Transverse colon (tissue), 4 donors: ENCODE measurements around the gene DGKH. TPM values are rescaled to one million over a fixed set of nuclear protein-coding genes. Genes with fewer than 3 reads are reported as not detected.

Source experiments
- DNase-seq: peaks from one replicate; pipeline ENCODE4 v3.0.0-alpha.2; 2019
- H3K27ac ChIP-seq, 4 donors: fragments of 200-600 bp; sonication (generic); 2 replicates each; pipeline ENCODE4 v1.5.1; 2016 to 2018; ENCODE audit warnings: inconsistent platforms in 4 of 4
- H3K27me3 ChIP-seq: fragments of 200-600 bp; sonication (generic); 2 replicates; pipeline ENCODE4 v1.5.1; 2017; ENCODE audit warnings: inconsistent platforms
- H3K36me3 ChIP-seq, 4 donors: fragments of 200-600 bp; sonication (generic); 2 replicates each; pipeline ENCODE4 v1.5.1; 2017 to 2019; ENCODE audit warnings: inconsistent platforms in 4 of 4
- H3K4me1 ChIP-seq, 4 donors: fragments of 200-600 bp; sonication (generic); 2 replicates each; pipeline ENCODE4 v1.5.1; 2017 to 2020; ENCODE audit warnings: inconsistent platforms in 4 of 4
- H3K4me3 ChIP-seq, 4 donors: fragments of 200-600 bp; sonication (generic); 1 replicate in 1 of 4; 2 replicates in 3 of 4; pipeline versions ENCODE4 v1.5.1 to v1.6.1; 2017 to 2019; ENCODE audit warnings: inconsistent platforms in 4 of 4
- H3K9me3 ChIP-seq, 2 donors: fragments of 200-600 bp; sonication (generic); 2 replicates each; pipeline ENCODE4 v1.5.1; 2017 to 2019; ENCODE audit warnings: inconsistent platforms in 2 of 2
- CTCF ChIP-seq, 5 experiments: fragments of 200-600 bp in 3 of 5; fragments of 450-650 bp in 2 of 5; sonication (generic) in 3 of 5; IDR thresholded peaks; 1 replicate in 2 of 5; 2 replicates in 3 of 5; pipeline ENCODE4 v1.5.1; 2016 to 2017; ENCODE audit warnings: antibody characterized with exemption in 5 of 5, inconsistent platforms in 3 of 5, mild to moderate bottlenecking in 2 of 5, moderate library complexity in 1 of 5
- EP300 ChIP-seq: sonication (generic); formaldehyde crosslinking; IDR thresholded peaks from one replicate; pipeline ENCODE4 v1.6.1; 2017; ENCODE audit warnings: antibody characterized with exemption, low read depth
- POLR2A ChIP-seq: fragments of 450-650 bp; IDR thresholded peaks from one replicate; pipeline ENCODE4 v1.6.1; 2016; ENCODE audit warnings: antibody characterized with exemption, mild to moderate bottlenecking, moderate library complexity
- POLR2AphosphoS5 ChIP-seq, 3 donors: sonication (generic); formaldehyde crosslinking; IDR thresholded peaks; one replicate each; pipeline ENCODE4 v1.6.1; 2016; ENCODE audit warnings: antibody characterized with exemption in 3 of 3
- WGBS, 2 donors: methylation state at CpG; one replicate each; pipeline ENCODE4 v1.1.5; 2018; ENCODE audit warnings: low coverage in 1 of 2; 5-methylcytosine and 5-hydroxymethylcytosine counted together
- in situ Hi-C, 4 donors: fragments of 200-750 bp; cut with MboI; loops; one replicate each; pipeline versions ENCODE4 v1.15.0 to v1.15.1; 2017; ENCODE audit warnings: low sequenced_read_pairs in 3 of 4, low pct_ligation_motif_present in 1 of 4, low pct_unique_long_range_greater_than_20kb in 1 of 4
- intact Hi-C: fragments of 100-400 bp; cut with DNase I; formaldehyde crosslinking; loops from one replicate; pipeline ENCODE4 v1.15.1; 2023; ENCODE audit warnings: low total_unique reads
- total RNA-seq, 4 donors: library from RNA; depleted of rRNA; stranded (reverse); fragments of >200 nt; gene quantifications; one replicate each; pipeline ENCODE4 v1.1.0, GENCODE V29; 2016

Gene DGKH
- total RNA-seq, 4 donors from 2014 or later, result 19.4 to 35.6 (median 25.0) TPM

GRCh38 chr13:42002066-42002465, 46.4 kb upstream of the DGKH start:
- no peak overlapping the region for H3K4me3 ChIP-seq
- intact Hi-C loops, result no loop called here
- DNase-seq, result no peak
- WGBS, 2 donors, result 80 to 85% methylated on average over 2 of the region's 2 CpGs
- H3K36me3 ChIP-seq, result no peaks in the 10 kb centered on the region
- no peaks in the 10 kb centered on the region for H3K4me1 ChIP-seq
- H3K27ac ChIP-seq, result no peak overlapping the region
- H3K9me3 ChIP-seq, result no peaks in the 10 kb centered on the region
- TF ChIP-seq POLR2A (no peak), CTCF (IDR thresholded peaks at IDR 0.05) (no peak), EP300 (no peak), POLR2AphosphoS5 (IDR thresholded peaks at IDR 0.05) (no peak)
- no peaks in the 10 kb centered on the region for H3K27me3 ChIP-seq
- in situ Hi-C loops, result no loop called here

- H3K9me3 ChIP-seq, result no peaks in the 10 kb centered on the region
- in situ Hi-C loops (no loop called here), intact Hi-C loops (no loop called here)
- H3K4me3 ChIP-seq, result no peak overlapping the region
- H3K27ac ChIP-seq, result no peak overlapping the region
- no peaks in the 10 kb centered on the region for H3K27me3 ChIP-seq
- no peak for DNase-seq
- H3K36me3 ChIP-seq, result no peaks in the 10 kb centered on the region
- H3K4me1 ChIP-seq, result no peaks in the 10 kb centered on the region
- 40 to 57% methylated on average over 1 of the region's 1 CpG for WGBS, 2 donors
- no peak for TF ChIP-seq POLR2AphosphoS5 (IDR thresholded peaks at IDR 0.05)
- TF ChIP-seq EP300, result no peak
- no peak for TF ChIP-seq POLR2A
- no peak for TF ChIP-seq CTCF (IDR thresholded peaks at IDR 0.05)
Measured at GRCh38 chr13:42007844-42008243, 40.6 kb upstream of the DGKH start.

- Histone ChIP-seq H3K4me1 (no peaks in the 10 kb centered on the region), H3K4me3 (no peak overlapping the region), H3K9me3 (no peaks in the 10 kb centered on the region), H3K27me3 (no peaks in the 10 kb centered on the region), H3K27ac (no peak overlapping the region), H3K36me3 (no peaks in the 10 kb centered on the region)
- in situ Hi-C loops, result no loop called here
- 83 to 85% methylated on average over 4 of the region's 4 CpGs for WGBS, 2 donors
- DNase-seq, result no peak
- TF ChIP-seq EP300, result no peak
- TF ChIP-seq CTCF (IDR thresholded peaks at IDR 0.05), result no peak
- TF ChIP-seq POLR2AphosphoS5 (IDR thresholded peaks at IDR 0.05), result no peak
- TF ChIP-seq POLR2A, result no peak
- intact Hi-C loops, result no loop called here
Measured at GRCh38 chr13:42009057-42009456, 39.4 kb upstream of the DGKH start.

GRCh38 chr13:42011601-42012350, 36.7 kb upstream of the DGKH start:
- DNase-seq, result no peak
- in situ Hi-C loops, result no loop called here

More at GRCh38 chr13:42011601-42012350, 36.7 kb upstream of the DGKH start:
- H3K27me3 ChIP-seq, result no peaks in the 10 kb centered on the region
- peaks cover 0 to 6% (median 0%) of the 10 kb centered on the region in 4 donors for H3K4me1 ChIP-seq
- H3K27ac ChIP-seq, result no peak overlapping the region
- intact Hi-C loops, result no loop called here
- TF ChIP-seq EP300 (no peak), POLR2AphosphoS5 (IDR thresholded peaks at IDR 0.05) (no peak), POLR2A (no peak), CTCF (IDR thresholded peaks at IDR 0.05) (no peak)
- H3K9me3 ChIP-seq, result no peaks in the 10 kb centered on the region
- 57 to 72% methylated on average over 7 to 16 of the region's 16 CpGs for WGBS, 2 donors
- H3K4me3 ChIP-seq, result no peak overlapping the region
- H3K36me3 ChIP-seq, result no peaks in the 10 kb centered on the region
